Measurements from ENCODE around the gene MED15.

MED15 gene

DNA sequence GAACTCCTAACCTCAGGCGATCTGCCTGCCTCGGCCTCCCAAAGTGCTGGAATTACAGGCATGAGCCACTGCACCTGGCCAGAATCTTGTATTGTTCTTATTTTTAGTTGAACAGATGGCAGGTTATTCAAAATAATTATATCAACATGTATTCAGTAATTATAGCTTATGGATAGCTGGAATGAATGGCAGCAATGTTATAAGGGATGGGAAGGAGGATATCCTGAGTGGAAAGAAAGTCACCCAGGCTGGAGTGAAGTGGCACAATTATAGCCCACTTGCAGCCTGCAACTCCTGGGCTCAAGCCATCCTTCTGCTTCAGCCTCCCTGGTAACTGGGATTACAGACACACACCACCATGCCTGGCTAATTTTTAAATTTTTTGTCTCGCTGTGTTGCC lies 88.1 kb downstream of the MED15 start:
- Histone ChIP-seq H3K4me3 (no peak overlapping the region), H3K9me3 (ENCODE audit: low read depth, low read length) (no peaks in the 10 kb centered on the region), H3K27ac (no peak overlapping the region), H3K36me3 (ENCODE audit: insufficient read depth, low read length) (no peaks in the 10 kb centered on the region), H3K9ac (ENCODE audit: insufficient read length) (no peak overlapping the region)
- no peak for DNase-seq (ENCODE audit: low read depth, low spot score)
- no peak for TF ChIP-seq FOXP2 (optimal IDR thresholded peaks at IDR 0.05; ENCODE audit: control extremely low read depth, extremely low read length, insufficient read depth)

DNA sequence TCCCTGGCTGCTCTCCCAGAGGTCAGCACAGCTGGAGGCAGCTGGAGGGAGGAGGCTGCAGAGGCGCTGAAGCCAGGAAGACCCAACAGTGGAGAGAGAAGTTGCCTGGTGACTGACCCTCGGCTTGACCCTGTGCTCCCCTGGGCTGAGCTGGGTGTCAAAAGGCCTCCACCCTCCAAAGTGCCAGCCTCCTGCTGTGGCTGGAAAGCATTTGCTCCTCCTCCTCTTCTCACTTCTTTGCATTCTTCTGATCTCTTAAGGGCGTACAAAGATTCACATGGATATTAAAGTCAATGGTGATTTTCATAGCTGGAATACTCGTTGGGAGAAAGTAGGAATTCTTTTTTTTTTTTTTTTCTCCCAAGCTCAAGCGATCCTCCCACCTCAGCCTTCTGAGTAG lies 91.7 kb downstream of the MED15 start:
- no peak overlapping the region for H3K9ac ChIP-seq (ENCODE audit: insufficient read length)
- H3K9me3 ChIP-seq (ENCODE audit: low read depth, low read length) = no peaks in the 10 kb centered on the region
- H3K27ac ChIP-seq = no peak overlapping the region
- TF ChIP-seq FOXP2 (optimal IDR thresholded peaks at IDR 0.05; ENCODE audit: control extremely low read depth, extremely low read length, insufficient read depth) (no peak), EZH2 (IDR thresholded peaks at IDR 0.05) (no peak), POLR2AphosphoS5 (IDR thresholded peaks at IDR 0.05; ENCODE audit: borderline replicate concordance, low read depth, low read length) (no peak)
- no peak for DNase-seq (ENCODE audit: low read depth, low spot score)
- H3K4me3 ChIP-seq = no peak overlapping the region
- no peaks in the 10 kb centered on the region for H3K36me3 ChIP-seq (ENCODE audit: insufficient read depth, low read length)

DNA sequence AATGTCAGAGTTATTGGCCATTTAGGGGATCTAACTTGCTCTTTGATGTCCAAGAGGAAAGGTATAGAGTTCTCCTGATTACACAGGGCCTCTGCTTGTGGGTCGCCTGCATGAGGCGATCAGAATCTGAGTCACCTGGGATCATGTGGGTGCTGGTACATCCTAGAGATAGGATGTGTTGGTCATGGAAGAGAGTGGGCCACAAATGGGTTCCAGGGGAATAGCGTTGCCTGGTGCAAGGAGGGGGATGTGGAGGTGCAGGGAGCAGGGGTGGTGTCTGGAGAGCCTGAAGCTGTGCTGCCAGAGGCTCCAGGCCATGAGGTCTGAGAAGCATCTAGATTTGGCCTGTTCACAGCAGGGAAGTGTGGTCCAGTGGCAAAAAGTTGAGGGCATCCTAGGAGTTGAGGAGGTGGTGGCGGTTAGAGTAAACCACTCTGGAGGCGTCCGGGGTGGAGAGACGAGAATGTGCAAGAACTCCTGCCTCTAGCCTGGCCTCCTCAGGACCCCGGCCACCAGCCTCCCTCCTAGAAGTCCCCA lies 92.8 kb downstream of the MED15 start:
- no peak for DNase-seq (ENCODE audit: low read depth, low spot score)
- Histone ChIP-seq H3K9me3 (ENCODE audit: low read depth, low read length) (no peaks in the 10 kb centered on the region), H3K36me3 (ENCODE audit: insufficient read depth, low read length) (no peaks in the 10 kb centered on the region), H3K4me3 (no peak overlapping the region), H3K9ac (ENCODE audit: insufficient read length) (no peak overlapping the region), H3K27ac (no peak overlapping the region)
- TF ChIP-seq POLR2AphosphoS5 (IDR thresholded peaks at IDR 0.05; ENCODE audit: borderline replicate concordance, low read depth, low read length) = no peak
- TF ChIP-seq FOXP2 (optimal IDR thresholded peaks at IDR 0.05; ENCODE audit: control extremely low read depth, extremely low read length, insufficient read depth) = no peak
- TF ChIP-seq EZH2 (IDR thresholded peaks at IDR 0.05) = no peak

DNA sequence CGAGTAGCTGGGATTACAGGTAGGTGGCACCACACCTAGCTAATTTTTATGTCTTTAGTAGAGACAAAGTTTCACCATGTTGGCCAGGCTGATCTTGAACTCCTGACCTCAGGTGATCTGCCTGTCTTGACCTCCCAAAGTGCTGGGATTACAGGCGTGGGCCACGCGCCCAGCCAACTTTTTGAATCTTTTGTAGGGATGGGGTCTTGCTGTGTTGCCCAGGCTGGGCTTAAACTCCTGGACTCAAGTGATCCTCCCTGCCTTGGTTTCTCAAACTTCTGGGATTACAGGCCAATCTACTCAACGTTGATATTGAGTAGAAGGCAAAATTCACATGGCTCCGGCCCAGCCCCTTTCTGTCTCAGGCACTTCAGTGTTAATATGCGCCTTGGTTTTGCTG lies 93.9 kb downstream of the MED15 start:
- no peak for DNase-seq (ENCODE audit: low read depth, low spot score)
- Histone ChIP-seq H3K4me3 (no peak overlapping the region), H3K9ac (ENCODE audit: insufficient read length) (no peak overlapping the region), H3K36me3 (ENCODE audit: insufficient read depth, low read length) (no peaks in the 10 kb centered on the region), H3K9me3 (ENCODE audit: low read depth, low read length) (no peaks in the 10 kb centered on the region), H3K27ac (no peak overlapping the region)
- no peak for TF ChIP-seq EZH2 (IDR thresholded peaks at IDR 0.05)
- TF ChIP-seq FOXP2 (optimal IDR thresholded peaks at IDR 0.05; ENCODE audit: control extremely low read depth, extremely low read length, insufficient read depth) = no peak
- no peak for TF ChIP-seq POLR2AphosphoS5 (IDR thresholded peaks at IDR 0.05; ENCODE audit: borderline replicate concordance, low read depth, low read length)

DNA sequence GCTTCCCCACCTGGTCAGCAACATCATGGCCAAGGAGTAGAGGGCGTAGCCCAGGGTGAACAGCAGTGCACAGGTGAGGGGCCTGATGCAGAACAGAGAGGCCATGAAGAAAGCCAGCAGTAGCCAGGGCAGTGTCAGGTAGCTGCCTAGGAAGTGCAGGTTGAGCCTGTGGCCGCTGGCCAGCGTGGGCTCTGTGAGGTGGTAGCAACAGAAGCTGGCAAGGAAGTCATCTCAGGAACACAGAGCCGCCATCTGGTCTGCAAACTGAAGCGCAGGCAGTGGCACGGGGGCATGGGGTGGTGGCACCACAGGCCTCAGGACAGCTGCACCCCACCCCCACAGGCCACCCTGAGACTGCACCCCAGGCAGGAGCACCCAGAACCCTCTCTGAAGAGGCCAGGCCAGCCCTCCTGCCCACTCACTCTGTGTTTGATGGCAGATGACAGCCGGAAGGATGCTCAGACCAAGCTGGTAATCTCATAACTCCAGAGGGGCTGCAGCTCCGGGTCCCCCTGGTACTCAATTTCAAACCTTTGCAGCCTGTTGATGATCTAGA lies 95.3 kb downstream of the MED15 start:
- H3K27ac ChIP-seq = no peak overlapping the region
- no peak overlapping the region for H3K4me3 ChIP-seq
- H3K36me3 ChIP-seq (ENCODE audit: insufficient read depth, low read length) = no peaks in the 10 kb centered on the region
- no peak overlapping the region for H3K9ac ChIP-seq (ENCODE audit: insufficient read length)
- H3K9me3 ChIP-seq (ENCODE audit: low read depth, low read length) = no peaks in the 10 kb centered on the region
- no peak for DNase-seq (ENCODE audit: low read depth, low spot score)
- TF ChIP-seq EZH2 (IDR thresholded peaks at IDR 0.05) (no peak), FOXP2 (optimal IDR thresholded peaks at IDR 0.05; ENCODE audit: control extremely low read depth, extremely low read length, insufficient read depth) (no peak), POLR2AphosphoS5 (IDR thresholded peaks at IDR 0.05; ENCODE audit: borderline replicate concordance, low read depth, low read length) (no peak)

DNA sequence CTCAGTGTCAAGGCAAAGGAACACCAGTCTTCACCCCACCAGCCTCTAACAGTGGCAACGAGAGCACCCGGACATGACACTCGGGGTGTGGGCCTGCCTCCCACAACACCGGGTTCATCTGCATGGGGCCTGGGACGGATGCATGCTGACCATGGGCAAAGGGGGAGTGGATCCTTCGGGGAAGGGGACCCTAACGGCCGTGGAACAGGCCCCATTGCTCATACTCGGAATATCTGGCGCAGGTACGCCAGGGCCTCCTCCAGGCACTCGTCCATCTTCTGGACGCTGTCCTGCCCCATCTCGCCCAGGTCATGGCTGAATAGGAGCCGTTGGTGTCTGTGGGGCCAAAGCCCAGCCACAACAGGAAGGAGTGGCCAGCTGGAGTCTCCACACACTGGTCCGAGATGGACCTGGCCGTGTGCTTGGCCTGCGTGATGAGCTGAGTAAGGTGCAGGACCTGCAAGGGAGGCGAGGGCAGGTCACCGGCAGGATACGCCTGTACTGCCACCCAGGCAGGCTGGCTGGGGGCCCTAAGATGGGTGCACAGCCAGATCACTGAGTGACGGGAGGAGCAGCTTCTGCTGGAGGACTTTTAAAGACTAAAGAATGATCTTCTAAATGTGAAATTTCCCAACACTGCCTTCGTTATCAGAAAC lies 96.8 kb downstream of the MED15 start:
- H3K9me3 ChIP-seq (ENCODE audit: low read depth, low read length) = no peaks in the 10 kb centered on the region
- no peak overlapping the region for H3K4me3 ChIP-seq
- no peaks in the 10 kb centered on the region for H3K36me3 ChIP-seq (ENCODE audit: insufficient read depth, low read length)
- no peak overlapping the region for H3K27ac ChIP-seq
- no peak for DNase-seq (ENCODE audit: low read depth, low spot score)
- no peak overlapping the region for H3K9ac ChIP-seq (ENCODE audit: insufficient read length)
- no peak for TF ChIP-seq POLR2AphosphoS5 (IDR thresholded peaks at IDR 0.05; ENCODE audit: borderline replicate concordance, low read depth, low read length)
- TF ChIP-seq EZH2 (IDR thresholded peaks at IDR 0.05) = no peak
- TF ChIP-seq FOXP2 (optimal IDR thresholded peaks at IDR 0.05; ENCODE audit: control extremely low read depth, extremely low read length, insufficient read depth) = no peak

DNA sequence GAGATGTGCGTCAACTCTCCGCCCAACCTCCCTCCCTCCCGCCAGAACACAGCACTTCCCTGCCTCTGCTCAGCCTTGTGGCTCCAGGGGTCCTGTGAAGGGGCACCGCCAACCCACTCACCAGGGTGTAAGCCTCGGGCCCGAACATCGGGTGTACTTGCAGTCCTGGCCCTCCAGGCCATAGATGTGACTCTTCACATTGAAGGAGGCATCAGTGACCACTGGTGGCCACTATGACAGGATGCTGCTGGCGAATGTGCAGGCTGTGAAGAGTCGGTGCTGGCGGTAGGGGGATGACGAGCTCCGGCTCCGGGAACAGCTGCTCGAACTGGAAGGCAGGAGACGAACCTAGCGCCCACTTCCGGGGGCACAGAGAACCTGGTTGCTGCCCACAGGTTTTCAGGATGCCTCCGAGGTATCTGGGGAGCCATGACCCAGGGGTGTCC lies 97.4 kb downstream of the MED15 start:
- H3K9ac ChIP-seq (ENCODE audit: insufficient read length) = no peak overlapping the region
- no peak overlapping the region for H3K4me3 ChIP-seq
- no peaks in the 10 kb centered on the region for H3K9me3 ChIP-seq (ENCODE audit: low read depth, low read length)
- H3K36me3 ChIP-seq (ENCODE audit: insufficient read depth, low read length) = no peaks in the 10 kb centered on the region
- DNase-seq (ENCODE audit: low read depth, low spot score) = no peak
- TF ChIP-seq FOXP2 (optimal IDR thresholded peaks at IDR 0.05; ENCODE audit: control extremely low read depth, extremely low read length, insufficient read depth) (no peak), EZH2 (IDR thresholded peaks at IDR 0.05) (no peak), POLR2AphosphoS5 (IDR thresholded peaks at IDR 0.05; ENCODE audit: borderline replicate concordance, low read depth, low read length) (no peak)
- H3K27ac ChIP-seq = no peak overlapping the region

DNA sequence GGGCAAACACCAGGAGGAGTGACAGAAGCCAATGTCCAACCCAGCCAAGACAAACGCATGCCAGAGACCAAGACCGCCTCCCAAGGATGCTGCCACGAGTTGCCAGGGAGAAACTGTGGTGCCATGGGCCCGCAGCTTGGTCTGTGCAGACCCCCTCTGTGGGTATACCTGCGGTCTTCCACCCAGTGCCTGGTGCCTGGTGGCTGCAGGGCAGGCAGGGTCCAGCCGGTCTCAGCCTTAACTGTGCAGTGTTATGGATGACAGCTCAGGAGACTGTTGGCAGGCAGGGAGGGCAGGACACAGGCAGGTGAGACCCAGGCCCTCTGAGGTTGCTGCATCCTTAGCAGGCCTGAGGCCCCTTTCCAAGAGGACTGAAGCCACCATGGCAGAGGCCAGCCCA lies 97.9 kb downstream of the MED15 start:
- Histone ChIP-seq H3K9me3 (ENCODE audit: low read depth, low read length) (no peaks in the 10 kb centered on the region), H3K9ac (ENCODE audit: insufficient read length) (no peak overlapping the region), H3K4me3 (no peak overlapping the region), H3K27ac (no peak overlapping the region), H3K36me3 (ENCODE audit: insufficient read depth, low read length) (no peaks in the 10 kb centered on the region)
- TF ChIP-seq POLR2AphosphoS5 (IDR thresholded peaks at IDR 0.05; ENCODE audit: borderline replicate concordance, low read depth, low read length) (no peak), EZH2 (IDR thresholded peaks at IDR 0.05) (no peak), FOXP2 (optimal IDR thresholded peaks at IDR 0.05; ENCODE audit: control extremely low read depth, extremely low read length, insufficient read depth) (no peak)
- DNase-seq (ENCODE audit: low read depth, low spot score) = no peak

Measured in SK-N-MC (cell line).